Measurements from ENCODE around the gene CNTNAP2. TPM values are rescaled to one million over a fixed set of nuclear protein-coding genes. Genes with fewer than 3 reads are reported as not detected.

Gene CNTNAP2
- total and polyA plus RNA-seq, 2 of the 8 experiments (the other 6 are each of a cell fraction or from before 2014, with no cell fraction given), result 27.9 to 71.0 TPM

GRCh38 chr7:148135116-148135515 lies 2018.5 kb downstream of the CNTNAP2 start:
- Histone ChIP-seq H3K27me3 (replicated peaks in 1 of 4; ENCODE audit: control insufficient read depth in 3 of 4, extremely low read depth in 1 of 4, insufficient read depth in 3 of 4, low read length in 3 of 4) (peaks cover 0 to 1% (median 0%) of the 10 kb centered on the region in 4 experiments; a peak in 1 of 7 replicates), H3K79me2 (ENCODE audit: control insufficient read depth in 1 of 2, insufficient read depth in 2 of 2, low read length in 2 of 2) (no peaks in the 10 kb centered on the region), H3K4me2 (ENCODE audit: insufficient read depth in 1 of 2, low read depth in 2 of 2, low read length in 2 of 2) (no peak overlapping the region), H2BK5ac (ENCODE audit: low read depth, low read length) (no peak overlapping the region), H4K5ac (ENCODE audit: insufficient read length, low read depth, low read length) (no peak overlapping the region), H3K14ac (ENCODE audit: insufficient read length) (no peak overlapping the region), H3K23me2 (ENCODE audit: low read depth, low read length) (no peaks in the 10 kb centered on the region), H3K4me1 (replicated peaks in 1 of 4; ENCODE audit: control insufficient read depth in 3 of 4, insufficient read depth in 4 of 4, low read length in 3 of 4) (no peaks in the 10 kb centered on the region; a peak in 1 of 7 replicates), H4K91ac (replicated peaks; ENCODE audit: insufficient read length, low read length) (no peak overlapping the region), H2BK120ac (replicated peaks; ENCODE audit: low read depth, low read length) (no peak overlapping the region), H4K20me1 (replicated peaks in 1 of 2; ENCODE audit: control insufficient read depth in 1 of 2, insufficient read depth in 2 of 2, low read length in 2 of 2) (no peaks in the 10 kb centered on the region), H3K9me3 (ENCODE audit: insufficient read depth in 2 of 2, low read depth in 1 of 2, low read length in 1 of 2) (peaks cover 6 to 7% of the 10 kb centered on the region in 2 experiments), H2BK15ac (ENCODE audit: low read length) (no peak overlapping the region), H3K9ac (replicated peaks in 1 of 4; ENCODE audit: extremely low read depth in 1 of 4, low read depth in 3 of 4, low read length in 3 of 4) (no peak overlapping the region), H2BK20ac (ENCODE audit: low read length) (no peak overlapping the region), H3K27ac (ENCODE audit: low read depth, low read length) (no peak overlapping the region), H3K18ac (ENCODE audit: extremely low read depth, low read length) (no peak overlapping the region), H3K36me3 (ENCODE audit: control insufficient read depth in 2 of 4, insufficient read depth in 4 of 4, low read length in 3 of 4) (0 out of 8 replicates have a peak, but pooled peaks cover 0 to 3% (median 0%) of the 10 kb centered on the region in 4 experiments), H3K4me3 (ENCODE audit: extremely low read depth in 1 of 4, insufficient read depth in 2 of 4, low read depth in 3 of 4, low read length in 4 of 4) (no peak overlapping the region), H3K79me1 (ENCODE audit: low read depth, low read length) (no peaks in the 10 kb centered on the region), H4K8ac (ENCODE audit: extremely low read depth, insufficient read depth, low read length) (no peak overlapping the region), H3K23ac (ENCODE audit: insufficient read length) (no peak overlapping the region), H3K4ac (replicated peaks; ENCODE audit: insufficient read length, low read depth, low read length) (no peak overlapping the region), H2BK12ac (ENCODE audit: low read depth, low read length) (no peak overlapping the region), H3K56ac (replicated peaks; ENCODE audit: insufficient read length, low read depth, low read length) (no peak overlapping the region), H2AFZ (ENCODE audit: low read length) (no peak overlapping the region), H2AK5ac (ENCODE audit: low read depth, low read length) (no peak overlapping the region)
- TF ChIP-seq CEBPB (IDR thresholded peaks at IDR 0.05; ENCODE audit: low read depth, low read length) (no peak), KDM1A (IDR thresholded peaks at IDR 0.05; ENCODE audit: borderline replicate concordance, low read length) (no peak), EGR1 (IDR thresholded peaks at IDR 0.05; ENCODE audit: borderline replicate concordance, low read depth, low read length) (no peak), CTBP2 (IDR thresholded peaks at IDR 0.05; ENCODE audit: borderline replicate concordance, insufficient read depth, insufficient read length, low read length) (no peak), PHF8 (conservative IDR thresholded peaks at IDR 0.05; ENCODE audit: low read depth, low read length) (no peak), POU5F1 (IDR thresholded peaks at IDR 0.05; ENCODE audit: low read depth, low read length) (no peak), FOSL1 (IDR thresholded peaks at IDR 0.05; ENCODE audit: insufficient read depth, low read depth, low read length) (no peak), MAX (IDR thresholded peaks at IDR 0.05) (no peak)
- no peak for DNase-seq (ENCODE audit: low read depth in 1 of 2, low spot score in 2 of 2)
- no peak for FAIRE-seq
- ChIA-PET POLR2A (ENCODE audit: partially characterized antibody) (no interaction called here), CTCF (ENCODE audit: partially characterized antibody) (no interaction called here)
- WGBS, 2 experiments (ENCODE audit: extremely low coverage in 1 of 2, insufficient coverage in 1 of 2, insufficient read length in 1 of 2, insufficient replicate concordance in 2 of 2, low coverage in 1 of 2, low lambda C conversion rate in 2 of 2, missing lambda C conversion rate in 1 of 2), result 87% methylated on average over 2 of the region's 2 CpGs; no CpG with 5 or more reads in 1 of the 2 experiments
